B cell (primary cell): Measurements from ENCODE around the gene PCSK1N. TPM values are rescaled to one million over a fixed set of nuclear protein-coding genes. Genes with fewer than 3 reads are reported as not detected.
"Not testable (repeated sequence)": the region's sequence is repeated elsewhere in the genome, so short reads cannot be mapped to it uniquely, and the experiment has no call there.

Experiments used
- ATAC-seq: fragments of 200-7000 bp; cut with Tn5 transposase; one replicate; pipeline ENCODE4 v1.10.0; 2021; ENCODE audit warnings: low read depth, mild to moderate bottlenecking, moderate number of reproducible peaks, moderate library complexity
- CTCF ChIA-PET: fragments of 350-600 bp; sonication (Branson Sonifier 250); formaldehyde crosslinking; loops from one replicate; lab custom pipeline; 2021; ENCODE audit warnings: antibody characterized with exemption, inconsistent platforms; lab: Charles Lee
- POLR2A ChIA-PET: fragments of 350-600 bp; sonication (Branson Sonifier 250); formaldehyde crosslinking; loops from one replicate; lab custom pipeline; 2021; ENCODE audit warnings: antibody characterized with exemption; lab: Charles Lee
- DNase-seq: peaks from one replicate; pipeline ENCODE4 v3.0.0; 2013
- H2AFZ ChIP-seq: 2 replicates; pipeline ENCODE4 v1.6.1; 2012; ENCODE audit warnings: mild to moderate bottlenecking, low read depth, low read length; ENCODE audit not compliant: insufficient read depth, poor library complexity, severe bottlenecking
- H3K27ac ChIP-seq, 2 donors: 1 replicate in 1 of 2; 2 replicates in 1 of 2; pipeline ENCODE4 v1.5.1; 2012 to 2013; ENCODE audit warnings: low read length in 2 of 2, mild to moderate bottlenecking in 2 of 2, moderate library complexity in 1 of 2
- H3K27me3 ChIP-seq, 4 experiments: fragments of 200-600 bp in 1 of 4; sonication (generic) in 1 of 4; replicated peaks in 1 of 4; 1 replicate in 2 of 4; 2 replicates in 2 of 4; pipeline versions ENCODE4 v1.6.1 to v1.7.0; 2013 to 2016; ENCODE audit warnings: low read length in 3 of 4, mild to moderate bottlenecking in 2 of 4, mixed read lengths in 1 of 4, moderate library complexity in 1 of 4; ENCODE audit not compliant: insufficient read depth in 4 of 4, control insufficient read depth in 3 of 4; ENCODE audit errors: control extremely low read depth in 1 of 4
- H3K36me3 ChIP-seq, 2 experiments: replicated peaks in 1 of 2; 1 replicate in 1 of 2; 2 replicates in 1 of 2; pipeline versions ENCODE4 v1.6.1 to v1.7.1; 2013; ENCODE audit warnings: low read length in 1 of 2; ENCODE audit not compliant: insufficient read depth in 2 of 2, control insufficient read depth in 1 of 2; ENCODE audit errors: control extremely low read depth in 1 of 2, extremely low read depth in 1 of 2
- H3K4me1 ChIP-seq, 2 donors: fragments of 200-600 bp in 1 of 2; sonication (generic) in 1 of 2; 1 replicate in 1 of 2; 2 replicates in 1 of 2; pipeline versions ENCODE4 v1.5.1 to v1.6.1; 2013 to 2017; ENCODE audit warnings: low read length in 2 of 2; ENCODE audit not compliant: control insufficient read depth in 2 of 2, insufficient read depth in 2 of 2
- H3K4me2 ChIP-seq: replicated peaks from 2 replicates; pipeline ENCODE3; 2012; ENCODE audit warnings: mild to moderate bottlenecking, low read depth, low read length; ENCODE audit not compliant: poor library complexity, severe bottlenecking
- H3K4me3 ChIP-seq, 5 experiments: fragments of 200-600 bp in 1 of 5; sonication (generic) in 1 of 5; 1 replicate in 3 of 5; 2 replicates in 2 of 5; pipeline versions ENCODE4 v1.5.1 to v1.7.0; 2011 to 2016; ENCODE audit warnings: low read length in 4 of 5, mild to moderate bottlenecking in 4 of 5, low read depth in 2 of 5, control low read depth in 1 of 5, moderate library complexity in 1 of 5; ENCODE audit not compliant: insufficient read depth in 1 of 5; ENCODE audit errors: control extremely low read depth in 1 of 5, extremely low read depth in 1 of 5
- H3K79me2 ChIP-seq: fragments of 200-600 bp; sonication (generic); one replicate; pipeline ENCODE4 v1.6.0; 2016; ENCODE audit warnings: low read length; ENCODE audit not compliant: control insufficient read depth, insufficient read depth
- H3K9ac ChIP-seq: fragments of 200-600 bp; sonication (generic); 2 replicates; pipeline ENCODE4 v1.6.1; 2017; ENCODE audit warnings: mild to moderate bottlenecking, low read length, moderate library complexity
- H3K9me3 ChIP-seq, 3 donors: one replicate each; pipeline versions ENCODE4 v1.6.1 to v1.7.1; 2013; ENCODE audit warnings: low read length in 2 of 3; ENCODE audit not compliant: control insufficient read depth in 2 of 3, insufficient read depth in 1 of 3; ENCODE audit errors: control extremely low read depth in 1 of 3
- H4K20me1 ChIP-seq: 2 replicates; pipeline ENCODE4 v1.6.0; 2012; ENCODE audit warnings: mild to moderate bottlenecking, low read length; ENCODE audit not compliant: insufficient read depth, control insufficient read depth, poor library complexity, severe bottlenecking
- H3K27ac Mint-ChIP-seq: one replicate; pipeline ENCODE4 v1.8.0; 2021; ENCODE audit warnings: mixed read lengths
- H3K27me3 Mint-ChIP-seq: one replicate; pipeline ENCODE4 v1.8.0; 2021; ENCODE audit warnings: mixed read lengths
- H3K4me1 Mint-ChIP-seq: one replicate; pipeline ENCODE4 v1.8.0; 2021; ENCODE audit warnings: mixed read lengths
- H3K4me3 Mint-ChIP-seq: one replicate; pipeline ENCODE4 v1.8.0; 2021; ENCODE audit warnings: mixed read lengths
- H3K9me3 Mint-ChIP-seq: one replicate; pipeline ENCODE4 v1.8.0; 2022; ENCODE audit warnings: mixed read lengths; ENCODE audit not compliant: insufficient read depth
- CTCF ChIP-seq: fragments of 200-600 bp; IDR thresholded peaks from one replicate; pipeline ENCODE4 v1.8.0; 2022; ENCODE audit warnings: antibody characterized with exemption, mild to moderate bottlenecking
- EZH2 ChIP-seq: IDR thresholded peaks from 2 replicates; pipeline ENCODE4 v1.6.1; 2012; ENCODE audit warnings: borderline replicate concordance, low read depth, mild to moderate bottlenecking, moderate library complexity, low read length; ENCODE audit not compliant: insufficient read depth, poor library complexity, severe bottlenecking
- WGBS: methylation state at CpG from one replicate; pipeline ENCODE4 v1.1.5; 2013; ENCODE audit warnings: missing lambda C conversion rate; ENCODE audit not compliant: insufficient coverage; 5-methylcytosine and 5-hydroxymethylcytosine counted together
- intact Hi-C: fragments of 100-400 bp; cut with micrococcal nuclease; formaldehyde crosslinking; loops from one replicate; pipeline ENCODE4 v1.10.0; 2022
- polyA plus RNA-seq: library from polyadenylated mRNA; depleted of rRNA; stranded (reverse); fragments of >200 nt; gene quantifications from 2 replicates; pipeline ENCODE4 v1.2.3, GENCODE V29; 2012
- total RNA-seq, 2 donors: library from RNA; stranded (reverse); fragments of 120-200 nt in 1 of 2; gene quantifications; 1 replicate in 1 of 2; 2 replicates in 1 of 2; pipeline versions ENCODE4 v1.2.3 to v1.2.4, GENCODE V29; 2013 to 2022

PCSK1N gene
- total and polyA plus RNA-seq, 2 donors (not counting 1 experiment from before 2014, with no cell fraction given), result 0.09 TPM; not detected in 1

DNA sequence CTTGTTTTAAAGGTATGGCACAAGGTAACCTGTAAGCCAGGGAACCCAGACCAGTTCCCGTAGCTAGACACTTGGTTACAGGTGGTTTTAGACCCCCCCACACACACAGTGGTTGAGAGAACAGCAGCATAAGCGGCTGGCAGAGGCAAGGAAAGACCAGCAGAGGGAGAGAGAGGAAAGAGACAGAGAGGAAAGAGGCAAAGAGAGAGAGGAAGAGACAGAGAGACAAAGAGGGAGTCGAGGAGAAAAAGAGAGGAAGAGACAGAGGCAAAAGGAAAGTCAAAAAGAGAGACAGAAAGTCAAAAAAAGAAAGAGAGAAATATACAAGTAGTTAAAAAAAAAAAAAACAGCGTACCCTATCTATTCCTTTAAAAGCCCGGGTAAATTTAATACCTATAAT lies 19.5 kb upstream of the PCSK1N start:
- no peaks in the 10 kb centered on the region for H3K27me3 ChIP-seq
- DNase-seq (no peak), ATAC-seq (no peak)
- H3K27ac Mint-ChIP-seq, result no peak overlapping the region
- no peaks in the 10 kb centered on the region for H3K4me1 Mint-ChIP-seq
- no peaks in the 10 kb centered on the region for H3K9me3 Mint-ChIP-seq
- ChIA-PET POLR2A (no interaction called here), CTCF (no interaction called here)
- no peaks in the 10 kb centered on the region for H4K20me1 ChIP-seq
- H3K27me3 Mint-ChIP-seq, result peaks cover 10% of the 10 kb centered on the region
- no CpG with 5 or more reads among the region's 5 CpGs for WGBS
- no peak overlapping the region for H3K4me2 ChIP-seq
- no peak overlapping the region for H2AFZ ChIP-seq
- no peak overlapping the region for H3K4me3 Mint-ChIP-seq
- no peaks in the 10 kb centered on the region for H3K4me1 ChIP-seq
- H3K9me3 ChIP-seq, result no peaks in the 10 kb centered on the region
- TF ChIP-seq EZH2 (no peak), CTCF (no peak)
- H3K79me2 ChIP-seq, result no peaks in the 10 kb centered on the region
- no peaks in the 10 kb centered on the region for H3K36me3 ChIP-seq
- intact Hi-C loops, result no loop called here
- no peak overlapping the region for H3K9ac ChIP-seq
- H3K27ac ChIP-seq, result no peak overlapping the region
- no peak overlapping the region for H3K4me3 ChIP-seq

DNA sequence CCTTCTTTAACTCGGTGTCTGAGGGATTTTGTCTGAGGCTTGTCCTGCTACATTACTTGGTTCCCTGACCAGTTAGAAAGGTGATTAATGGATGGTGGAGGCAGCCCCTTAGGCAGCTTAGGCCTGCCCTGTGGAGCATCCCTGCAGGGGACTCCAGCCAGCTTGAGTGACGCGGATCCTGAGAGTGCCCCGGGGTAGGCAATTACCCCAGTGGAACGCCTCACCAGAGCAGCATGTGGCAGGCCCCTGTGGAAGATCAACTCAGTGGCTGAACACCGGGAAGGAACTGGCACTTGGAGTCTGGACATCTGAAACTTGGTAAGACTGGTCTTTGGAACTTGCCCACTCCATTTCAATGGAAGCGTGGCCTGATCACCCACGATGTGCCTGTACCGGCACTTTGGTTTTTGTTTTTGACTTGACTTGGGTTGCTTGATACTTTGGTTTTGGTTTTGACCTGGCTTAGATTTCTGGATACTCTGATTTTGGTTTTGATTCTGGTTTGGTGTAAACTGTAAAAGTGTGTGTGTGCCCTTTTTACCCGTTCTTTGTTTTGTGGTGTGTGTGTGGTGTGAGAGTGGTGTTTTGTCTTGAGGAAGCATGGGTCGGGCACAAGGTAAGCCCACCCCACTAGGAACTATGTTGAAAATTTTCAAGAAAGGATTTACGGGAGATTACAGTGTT lies 18.9 kb upstream of the PCSK1N start:
- H4K20me1 ChIP-seq, H3K4me1 ChIP-seq, H3K79me2 ChIP-seq, H3K4me1 Mint-ChIP-seq, H3K27me3 Mint-ChIP-seq, DNase-seq, H3K4me3 ChIP-seq, H3K4me2 ChIP-seq, H3K36me3 ChIP-seq, ATAC-seq, H3K4me3 Mint-ChIP-seq, H3K27ac ChIP-seq, POLR2A ChIA-PET, H2AFZ ChIP-seq, H3K9ac ChIP-seq, CTCF ChIA-PET, H3K27me3 ChIP-seq, H3K27ac Mint-ChIP-seq, intact Hi-C loops, H3K9me3 Mint-ChIP-seq, H3K9me3 ChIP-seq: not testable (repeated sequence)
- 100% methylated on average over 1 of the region's 12 CpGs for WGBS

GRCh38 chrX:48853494-48853893 lies 18.1 kb upstream of the PCSK1N start:
- CTCF ChIA-PET, H3K4me1 ChIP-seq, H3K79me2 ChIP-seq, POLR2A ChIA-PET, H3K9ac ChIP-seq, H3K36me3 ChIP-seq, ATAC-seq, H3K27me3 ChIP-seq, H3K4me1 Mint-ChIP-seq, DNase-seq, H3K9me3 Mint-ChIP-seq, H3K4me2 ChIP-seq, intact Hi-C loops, H3K4me3 ChIP-seq, H4K20me1 ChIP-seq, H3K4me3 Mint-ChIP-seq, H2AFZ ChIP-seq, H3K9me3 ChIP-seq, H3K27ac ChIP-seq, H3K27ac Mint-ChIP-seq: not testable (repeated sequence)
- peaks cover 13% of the 10 kb centered on the region for H3K27me3 Mint-ChIP-seq
